Muscle of arm (tissue), 12 donors: Measurements from ENCODE around the gene TBCK. TPM values are rescaled to one million over a fixed set of nuclear protein-coding genes. Genes with fewer than 3 reads are reported as not detected.
A peak's percentile ranks its signal among the peaks of the same experiment; 100 is the strongest.
"Not testable (repeated sequence)": the region's sequence is repeated elsewhere in the genome, so short reads cannot be mapped to it uniquely, and the experiment has no call there.

Experiments used
- DNase-seq: peaks from one replicate; pipeline ENCODE4 v3.0.0-alpha.2; 2013
- polyA plus RNA-seq, 12 donors: library from polyadenylated mRNA; unstranded; fragments of 120-200 nt; gene quantifications; one replicate each; pipeline ENCODE4 v1.2.1, GENCODE V29; 2013; ENCODE audit not compliant: insufficient read length in 12 of 12

TBCK gene
- polyA plus RNA-seq, 12 donors, result 12.9 to 39.3 (median 28.9) TPM; not detected in 1

DNA sequence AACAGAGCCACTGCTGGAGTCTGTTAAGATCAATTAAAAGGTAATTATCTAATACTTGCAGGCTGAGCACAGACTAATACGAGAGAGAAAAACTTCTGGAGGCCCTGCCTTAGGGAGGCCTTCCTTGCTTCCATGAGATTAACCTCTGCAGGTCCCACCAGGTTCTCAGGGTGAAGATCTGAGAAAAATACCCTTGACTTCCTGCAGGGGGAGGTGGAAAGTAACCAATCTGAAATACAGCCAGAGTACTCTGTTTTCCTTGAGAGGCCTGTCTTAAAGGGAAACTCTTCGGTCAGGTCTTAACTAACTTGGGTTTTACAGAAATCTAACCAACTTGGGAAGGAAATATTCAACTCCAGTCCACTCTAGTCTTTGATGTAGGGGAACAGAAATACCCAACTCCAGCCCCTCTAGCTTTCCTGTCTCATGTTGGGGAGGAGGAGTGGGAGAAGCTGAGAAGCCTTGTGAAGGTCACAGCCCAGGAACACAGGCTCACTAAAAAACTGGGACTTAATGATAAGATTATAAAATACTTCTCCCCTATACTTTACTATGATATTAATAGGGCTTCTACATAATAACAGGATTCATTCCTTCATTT is 77.1 kb downstream of the TBCK start:
- no peak for DNase-seq

DNA sequence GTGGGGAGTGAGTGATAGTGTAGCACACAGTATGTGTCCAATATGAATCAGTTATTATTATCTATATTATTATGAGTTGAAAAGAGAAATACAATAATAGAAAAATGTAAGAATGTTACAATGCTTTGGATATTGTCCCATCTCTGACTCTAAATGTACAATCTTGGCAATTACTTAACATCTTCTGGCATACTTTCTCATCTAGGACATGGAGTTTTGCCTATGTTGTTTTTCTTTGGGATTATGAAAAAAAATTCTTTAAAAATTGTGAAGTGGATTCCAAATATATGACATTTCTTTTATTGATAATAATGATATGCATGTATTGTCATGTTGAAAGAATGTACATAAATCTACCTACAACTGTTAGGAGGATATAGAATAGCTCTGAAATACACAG is 84.1 kb downstream of the TBCK start:
- DNase-seq, result no peak

DNA sequence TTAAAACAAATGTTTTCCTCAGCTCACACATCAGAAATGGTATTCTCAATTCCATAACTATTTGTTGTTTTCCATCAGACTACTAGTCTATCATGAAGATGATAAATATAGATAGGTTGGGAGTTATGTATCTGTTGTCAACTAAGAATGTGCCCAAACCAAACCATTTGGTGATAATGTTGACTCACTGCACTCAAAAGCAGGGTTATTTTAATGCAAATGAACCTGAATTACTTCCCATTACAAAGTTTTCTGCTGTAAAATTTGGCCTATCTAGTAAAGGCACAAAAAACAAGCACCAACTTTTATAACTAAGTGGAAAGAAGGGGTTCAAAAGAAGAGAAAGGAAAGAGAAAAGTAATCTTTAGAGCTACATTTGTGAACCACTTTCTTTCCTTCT is 93.5 kb downstream of the TBCK start:
- no peak for DNase-seq

DNA sequence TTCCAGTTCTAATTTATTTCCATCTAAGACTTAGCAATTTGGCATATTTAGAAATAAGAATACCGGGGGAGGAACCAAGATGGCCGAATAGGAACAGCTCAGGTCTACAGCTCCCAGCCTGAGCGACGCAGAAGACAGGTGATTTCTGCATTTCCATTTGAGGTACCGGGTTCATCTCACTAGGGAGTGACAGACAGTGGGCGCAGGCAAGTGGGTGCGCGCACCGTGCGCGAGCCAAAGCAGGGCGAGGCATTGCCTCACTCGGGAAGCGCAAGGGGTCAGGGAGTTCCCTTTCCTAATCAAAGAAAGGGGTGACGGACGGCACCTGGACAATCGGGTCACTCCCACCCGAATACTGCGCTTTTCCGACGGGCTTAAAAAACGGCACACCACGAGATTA is 102.7 kb downstream of the TBCK start:
- not testable (repeated sequence) for DNase-seq

- DNase-seq, result no peak
These were observed 106.0 kb downstream of the TBCK start for GRCh38 chr4:106210021-106210420.

GRCh38 chr4:106208481-106209460 is 107.2 kb downstream of the TBCK start:
- no peak for DNase-seq

- no peak for DNase-seq
These were observed 114.6 kb downstream of the TBCK start for GRCh38 chr4:106201373-106201772.

- DNase-seq, result no peak
These were observed 120.5 kb downstream of the TBCK start for GRCh38 chr4:106195435-106195950.

GRCh38 chr4:106194801-106195200 is 121.2 kb downstream of the TBCK start:
- no peak for DNase-seq

GRCh38 chr4:106192131-106192530 is 123.9 kb downstream of the TBCK start:
- DNase-seq, result no peak

GRCh38 chr4:106186201-106186600 is 129.8 kb downstream of the TBCK start:
- DNase-seq, result no peak

DNA sequence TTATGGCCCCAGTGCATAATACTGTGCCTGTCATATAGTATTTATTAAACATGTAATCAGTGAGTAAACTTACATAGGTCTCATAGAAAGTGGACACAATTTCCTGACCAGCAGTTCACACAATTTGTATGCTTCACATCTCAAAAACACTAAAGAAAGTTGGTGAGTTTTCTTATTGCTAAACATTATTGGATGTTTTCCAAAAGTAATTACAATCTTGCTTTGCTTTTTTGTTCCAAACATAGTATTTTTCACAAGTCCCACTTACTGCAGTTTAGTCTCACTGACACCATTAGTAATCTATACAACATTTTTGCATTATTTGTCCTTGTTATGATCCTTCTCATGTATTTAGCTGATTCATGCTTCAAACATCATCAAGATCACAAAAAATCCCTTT is 132.5 kb downstream of the TBCK start:
- no peak for DNase-seq

DNA sequence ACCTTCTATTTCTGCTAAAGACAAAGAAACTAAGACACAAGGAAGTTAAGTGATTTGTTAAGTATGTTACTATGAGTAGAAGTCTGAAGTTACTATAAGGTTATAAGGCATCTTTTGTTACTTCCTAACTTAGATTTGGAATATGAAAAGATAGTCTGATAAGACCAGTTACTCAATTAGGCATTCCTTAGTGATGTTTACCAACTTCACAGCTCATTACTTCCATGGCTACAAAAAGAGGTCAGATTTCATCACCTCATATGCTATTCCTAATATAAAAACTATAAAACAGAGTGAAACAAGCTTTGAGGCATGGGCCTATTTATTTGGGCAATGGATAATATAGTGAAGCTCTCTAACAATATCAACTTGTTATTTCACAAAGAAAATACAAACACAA is 143.1 kb downstream of the TBCK start:
- DNase-seq, result no peak

DNA sequence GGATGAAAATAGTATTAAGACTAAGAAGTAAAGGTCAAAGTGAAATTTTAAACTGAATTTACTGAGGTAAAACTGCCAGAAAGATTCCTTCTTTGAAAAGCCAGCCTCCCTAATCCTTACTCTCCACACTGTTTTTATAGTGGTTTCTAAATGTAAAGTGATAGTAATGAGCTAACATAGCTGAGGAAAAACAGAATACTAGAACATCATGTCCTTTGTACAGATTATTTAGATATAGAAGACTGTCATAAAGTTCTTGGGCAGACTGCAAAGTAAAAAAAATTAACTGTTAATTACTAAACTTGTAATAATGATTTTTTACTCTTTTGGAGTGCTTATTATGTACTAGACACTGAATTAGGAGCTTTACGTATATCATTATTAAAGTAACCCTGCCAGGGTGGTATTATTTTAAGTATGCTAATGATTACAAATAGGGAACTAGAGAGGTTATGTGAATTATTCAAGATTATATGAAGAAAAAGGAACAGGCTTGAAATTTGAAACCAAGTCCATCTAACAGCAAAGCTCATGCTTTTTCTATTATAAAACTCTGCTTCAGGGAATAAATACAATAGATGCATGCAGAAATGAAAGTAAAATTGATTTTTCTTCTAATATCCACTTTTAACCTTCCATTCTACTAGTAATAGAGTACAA is 150.5 kb downstream of the TBCK start:
- DNase-seq, result no peak

- no peak for DNase-seq
These were observed 153.7 kb downstream of the TBCK start for GRCh38 chr4:106162278-106162677.

DNA sequence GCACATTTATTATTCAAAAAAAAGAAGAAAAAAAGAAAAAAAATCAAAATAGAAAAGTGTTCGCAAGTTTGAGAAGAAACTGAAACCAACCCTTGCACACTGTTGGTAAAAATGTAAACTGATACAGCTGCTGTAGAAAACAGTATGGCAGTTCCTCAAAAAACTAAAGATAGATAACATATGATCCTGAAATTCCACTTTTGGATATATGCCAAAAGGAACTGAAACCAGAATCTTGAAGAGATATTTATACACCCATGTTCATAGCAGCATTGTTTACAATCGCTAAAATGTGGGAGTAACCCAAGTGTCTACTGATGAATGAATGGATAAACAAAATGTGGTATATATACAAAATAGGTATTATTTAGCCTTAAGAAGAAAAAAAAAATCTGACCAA is 155.4 kb downstream of the TBCK start:
- DNase-seq, result peak; percentile 26

DNA sequence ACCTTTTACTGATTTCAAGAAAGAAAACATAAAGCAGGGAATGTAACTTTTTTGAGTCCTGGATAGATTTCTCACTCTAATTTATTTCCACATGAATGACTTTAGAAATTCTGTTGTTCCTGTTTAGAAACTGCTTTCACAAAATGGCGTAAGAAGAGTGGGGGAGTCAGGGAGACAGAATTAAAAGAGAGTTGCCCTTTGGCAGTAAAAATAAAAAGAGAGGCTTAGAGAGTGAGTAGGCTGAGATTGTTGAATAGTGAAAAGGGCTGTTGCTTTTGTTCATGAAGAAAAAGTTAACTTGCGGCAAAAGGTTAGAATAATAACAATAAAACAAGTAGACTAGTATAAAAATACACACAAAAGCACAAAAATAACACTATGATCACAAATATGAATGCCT is 166.1 kb downstream of the TBCK start:
- no peak for DNase-seq

DNA sequence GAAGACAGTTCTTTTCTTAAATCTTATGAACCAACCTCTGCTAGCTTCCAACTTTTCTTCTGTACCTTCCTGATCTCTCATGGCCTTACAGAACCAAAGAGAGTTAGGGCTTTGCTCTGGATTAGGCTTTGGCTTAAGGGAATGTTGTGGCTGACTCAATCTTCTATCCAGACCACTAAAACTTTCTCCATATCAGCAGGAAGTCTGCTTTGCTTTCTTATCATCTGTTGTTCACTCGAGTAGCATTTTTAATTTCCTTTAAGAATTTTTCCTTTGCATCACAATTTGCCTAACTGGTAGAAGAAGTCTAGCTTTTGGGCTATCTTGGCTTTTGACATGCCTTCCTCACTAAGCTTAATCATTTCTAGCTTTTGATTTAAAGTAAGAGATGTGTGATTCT is 167.0 kb downstream of the TBCK start:
- no peak for DNase-seq

GRCh38 chr4:106142616-106143127 is 173.3 kb downstream of the TBCK start:
- DNase-seq, result no peak

DNA sequence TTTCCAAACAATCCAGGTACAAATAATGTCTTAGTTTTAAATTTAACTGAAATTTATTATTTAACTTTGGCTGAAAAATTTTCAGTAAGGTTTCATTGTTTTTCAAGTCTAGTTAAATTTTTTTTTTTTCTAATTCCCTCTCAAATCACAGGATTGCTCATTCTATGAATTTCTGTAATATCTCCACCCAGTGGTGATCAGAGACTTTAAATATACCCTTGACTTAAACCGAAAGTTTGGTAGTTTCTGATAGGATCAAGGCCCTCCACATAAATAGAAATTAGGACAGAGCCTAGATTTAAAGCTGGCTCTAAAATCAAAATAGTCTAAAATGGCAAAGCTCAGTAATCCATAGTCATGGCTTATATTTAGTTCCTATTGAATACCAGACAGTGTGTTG is 175.4 kb downstream of the TBCK start:
- no peak for DNase-seq

- DNase-seq, result no peak
These were observed 179.2 kb downstream of the TBCK start for GRCh38 chr4:106136777-106137331.

DNA sequence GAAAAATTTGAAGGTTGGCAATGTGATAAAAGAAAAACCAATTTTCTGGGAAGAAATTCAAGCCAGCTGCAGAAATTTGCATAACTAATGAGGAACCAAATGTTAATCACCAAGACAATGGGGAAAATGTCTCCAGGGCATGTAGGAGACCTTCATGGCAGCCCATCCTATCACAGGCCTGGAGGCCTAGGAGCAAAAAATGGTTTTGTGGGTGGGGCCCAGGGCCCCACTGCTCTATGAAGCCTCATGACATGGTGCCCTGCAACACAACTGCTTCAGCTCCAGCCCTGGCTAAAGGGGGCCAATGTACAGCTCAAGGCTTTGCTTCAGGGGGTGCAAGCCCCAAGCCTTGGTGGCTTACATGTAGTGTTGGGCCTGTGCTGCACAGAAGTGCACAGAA is 184.0 kb downstream of the TBCK start:
- DNase-seq, result no peak
